GM21723 (cell line): ENCODE data around the gene GOLIM4.
"Not testable (repeated sequence)": the region's sequence is repeated elsewhere in the genome, so short reads cannot be mapped to it uniquely, and the experiment has no call there.

Experiments
- ATAC-seq: cut with Tn5 transposase; IDR thresholded peaks from one replicate; pipeline ENCODE4 v1.9.1; 2021; ENCODE audit warnings: mild to moderate bottlenecking, moderate library complexity; ENCODE audit not compliant: unreplicated experiment

The GOLIM4 gene

DNA sequence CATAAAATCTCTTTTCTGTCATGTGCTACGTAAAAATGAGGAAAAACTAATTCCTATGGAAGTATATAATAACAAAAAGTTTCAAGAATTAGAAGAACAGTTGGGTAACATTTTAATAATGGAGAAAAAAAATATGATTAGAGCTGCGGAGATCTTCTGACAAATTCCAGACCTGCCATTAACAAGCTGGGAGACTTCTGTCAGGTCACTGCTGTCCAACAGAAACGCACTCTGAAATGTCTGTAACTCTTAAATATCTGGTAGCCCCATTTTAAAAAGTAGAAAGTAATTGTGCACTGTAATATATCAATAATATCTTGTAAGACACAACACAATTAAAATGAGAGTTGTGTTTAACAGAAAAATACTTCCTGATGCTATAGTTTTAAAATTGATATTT lies 15.7 kb downstream of the GOLIM4 start:
- no peak for ATAC-seq

DNA sequence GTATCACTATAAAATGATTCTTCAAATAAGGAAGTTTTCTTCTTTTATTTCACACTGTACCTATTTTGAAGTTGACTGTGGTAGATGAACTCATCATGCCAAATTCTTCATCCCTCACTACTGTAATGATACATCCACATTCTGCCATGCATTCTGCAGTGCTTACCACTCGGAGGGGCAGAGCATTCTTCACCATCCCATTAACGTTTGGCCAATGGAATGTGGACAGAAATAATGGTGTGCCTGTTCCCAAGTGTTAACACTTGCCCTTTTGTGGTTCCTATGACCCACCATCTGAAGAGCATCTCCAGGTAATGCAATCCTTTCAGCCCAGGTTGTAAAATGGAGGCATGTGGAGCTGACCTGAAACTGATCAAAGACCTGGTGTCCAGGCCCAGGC lies 18.6 kb downstream of the GOLIM4 start:
- ATAC-seq = no peak

DNA sequence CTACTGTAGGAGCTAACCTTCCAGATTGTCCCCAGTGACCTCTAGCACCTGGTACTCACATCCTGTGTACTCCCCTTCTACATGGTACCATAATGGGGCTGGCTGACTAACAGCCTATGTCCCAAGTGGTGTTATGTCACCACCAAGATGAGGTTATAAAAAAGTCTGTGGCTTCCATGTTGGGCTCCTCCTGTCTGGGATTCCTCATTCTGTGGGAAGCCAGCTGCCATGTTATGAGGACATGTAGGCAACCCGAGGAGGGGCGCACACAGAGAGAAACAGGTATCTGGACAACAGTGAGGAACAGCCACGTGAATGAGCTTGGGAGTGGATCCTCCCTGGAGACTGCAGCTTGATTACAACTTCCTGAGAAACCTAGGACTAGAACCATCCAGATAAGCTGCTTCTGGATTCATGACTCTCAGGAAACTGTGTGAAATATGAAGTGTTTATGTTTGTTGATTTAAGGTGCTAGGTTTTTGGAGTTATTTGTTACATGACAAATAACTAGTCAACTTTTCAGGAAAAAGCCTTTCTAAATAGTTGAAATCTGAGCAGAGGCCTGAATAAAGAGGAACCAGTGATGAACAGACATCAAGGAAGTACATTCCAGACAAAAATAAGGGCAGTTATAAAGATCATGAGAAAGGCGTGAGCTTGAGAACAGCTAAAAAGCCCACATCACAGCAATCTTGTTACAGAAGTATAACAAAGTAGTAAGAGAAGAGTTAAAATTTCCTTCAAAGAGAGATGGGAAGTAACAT lies 21.7 kb downstream of the GOLIM4 start:
- ATAC-seq = no peak

DNA sequence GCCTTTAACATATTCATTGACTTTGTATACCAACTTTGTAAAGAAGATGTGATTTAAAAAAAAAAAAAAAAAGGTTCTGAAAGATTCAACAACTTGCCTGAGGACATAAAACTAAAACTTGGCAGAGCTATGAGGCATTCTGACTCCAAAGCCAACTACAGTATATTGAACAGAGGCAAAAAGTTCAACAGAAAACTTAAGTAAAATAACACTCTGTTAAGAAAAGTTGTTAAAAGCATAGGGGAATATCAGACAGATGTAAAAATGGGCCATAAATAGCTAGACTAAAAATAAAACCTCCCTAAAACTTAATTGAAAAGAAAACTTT lies 23.4 kb downstream of the GOLIM4 start:
- no peak for ATAC-seq

DNA sequence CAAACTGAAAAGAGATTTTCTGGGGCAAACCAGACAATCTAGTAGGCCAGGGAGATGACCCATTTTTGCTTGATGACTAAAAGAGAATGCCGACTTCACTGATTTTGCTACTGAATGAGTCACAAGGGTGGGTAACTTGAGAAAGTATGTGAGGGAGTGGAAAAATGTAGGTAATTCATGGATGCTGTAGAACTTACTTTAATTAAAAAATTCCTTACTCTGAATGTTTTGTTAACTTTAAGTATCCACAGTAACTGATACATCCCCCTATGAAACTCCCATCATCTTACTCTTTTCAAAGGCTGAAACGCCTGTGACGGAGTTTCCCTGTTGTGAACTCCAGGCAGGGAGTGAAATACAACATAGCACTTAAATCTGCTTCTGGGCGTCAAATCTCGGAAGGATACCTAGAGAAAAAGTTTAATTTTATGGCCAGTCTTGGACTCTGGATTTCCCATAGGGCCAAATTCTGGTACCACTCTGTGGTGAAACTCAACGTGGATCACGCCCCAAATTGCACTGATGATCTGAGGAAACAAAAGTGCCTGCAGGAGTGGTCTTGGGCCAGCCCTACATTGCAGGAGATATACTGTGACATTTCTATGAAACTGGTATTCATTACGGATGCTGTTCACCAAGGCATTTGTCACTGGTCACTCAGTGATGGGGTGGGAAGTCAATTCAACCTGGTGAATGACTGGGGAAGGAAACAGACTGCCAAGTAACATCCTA lies 24.0 kb downstream of the GOLIM4 start:
- no peak for ATAC-seq

DNA sequence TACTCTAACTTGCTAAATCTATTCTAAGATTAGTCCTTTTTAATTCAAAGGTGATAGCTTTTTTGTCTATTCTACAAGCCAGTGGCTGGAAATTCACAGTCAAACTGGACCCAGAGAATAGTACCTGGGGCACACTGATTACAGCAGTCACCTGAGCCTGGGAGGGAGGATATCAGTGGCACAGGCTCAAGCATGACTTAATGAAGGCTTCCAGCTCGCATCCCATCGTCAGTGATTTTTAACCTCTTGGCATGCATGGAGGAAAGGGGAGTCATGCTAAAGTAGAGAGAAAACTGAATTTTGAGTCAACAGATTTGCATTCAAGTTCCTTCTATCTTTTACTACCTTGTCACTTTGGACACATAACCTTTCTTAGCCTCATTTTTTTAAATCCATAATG lies 24.8 kb downstream of the GOLIM4 start:
- ATAC-seq = no peak

DNA sequence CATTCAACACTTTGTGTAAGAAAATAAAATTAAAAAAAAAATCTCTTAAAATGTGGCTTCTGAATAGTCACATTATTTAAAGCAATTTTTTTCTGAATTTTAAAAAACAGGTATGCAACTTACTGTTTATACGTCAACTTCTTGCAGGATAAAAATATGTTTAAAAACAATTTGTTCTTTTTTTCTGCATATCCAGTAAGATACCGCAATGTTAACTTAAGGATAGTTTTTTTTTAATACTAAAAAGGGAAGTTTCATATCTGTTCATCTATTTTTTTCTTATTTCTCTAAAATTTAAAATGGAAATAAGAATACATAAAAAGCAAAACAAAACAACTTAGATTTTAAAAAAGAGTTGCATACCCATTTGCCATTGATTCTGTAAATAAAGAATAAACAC lies 27.4 kb downstream of the GOLIM4 start:
- no peak for ATAC-seq

DNA sequence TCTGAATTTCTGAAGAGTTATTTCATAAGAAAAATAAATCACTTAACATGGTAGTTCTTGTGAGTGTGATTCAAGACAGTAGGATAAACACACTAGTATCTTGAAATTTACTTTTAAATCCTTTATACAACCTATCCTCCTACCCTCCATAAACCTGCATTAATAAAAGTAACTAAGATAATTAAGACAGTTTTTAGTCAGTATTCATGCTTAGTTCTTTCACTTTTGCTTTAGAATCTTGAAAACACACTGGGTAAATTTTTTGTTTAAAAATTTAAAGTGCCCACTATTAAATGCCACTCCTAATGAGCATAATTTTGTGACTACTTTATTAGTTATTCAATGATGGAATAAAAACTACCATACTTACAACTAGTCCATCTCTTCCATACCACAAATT lies 28.8 kb downstream of the GOLIM4 start:
- peak; percentile 48 for ATAC-seq

DNA sequence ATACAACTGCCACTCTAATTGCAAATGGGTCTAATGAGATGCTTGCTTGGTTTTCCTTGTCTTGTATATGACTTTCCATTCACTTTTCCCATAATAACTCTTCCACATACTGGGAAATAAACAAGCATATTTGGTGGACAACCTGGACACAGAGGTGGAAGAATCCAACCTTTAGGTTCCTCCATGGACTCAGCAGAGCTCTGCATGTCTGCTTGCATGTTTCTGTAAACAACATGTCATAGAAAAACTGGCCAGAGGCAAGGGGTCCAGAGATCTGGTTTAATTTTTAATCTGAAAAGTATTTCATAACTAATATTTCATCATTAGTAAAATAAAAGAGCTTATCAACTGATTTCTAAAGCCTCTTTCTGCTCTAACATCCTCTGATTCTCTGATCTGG lies 30.2 kb downstream of the GOLIM4 start:
- no peak for ATAC-seq

DNA sequence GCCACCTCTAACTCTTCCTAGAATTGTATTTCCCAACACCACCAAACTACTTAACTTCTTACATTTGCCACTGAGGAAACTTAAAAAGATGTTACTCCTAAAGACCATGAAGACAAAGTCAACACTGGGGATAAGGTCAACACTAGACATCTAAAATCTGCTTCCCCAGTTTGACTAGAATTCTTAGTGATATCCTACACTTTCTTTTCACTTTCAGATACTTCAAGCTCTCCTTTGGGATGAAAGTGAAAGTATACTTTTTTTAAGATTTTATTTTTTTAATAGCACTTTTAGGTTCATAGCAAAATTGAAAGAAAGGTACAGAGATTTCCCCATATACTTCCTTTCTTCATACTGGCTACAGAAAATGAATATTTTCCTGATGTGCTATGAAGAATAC lies 32.6 kb downstream of the GOLIM4 start:
- ATAC-seq = no peak

DNA sequence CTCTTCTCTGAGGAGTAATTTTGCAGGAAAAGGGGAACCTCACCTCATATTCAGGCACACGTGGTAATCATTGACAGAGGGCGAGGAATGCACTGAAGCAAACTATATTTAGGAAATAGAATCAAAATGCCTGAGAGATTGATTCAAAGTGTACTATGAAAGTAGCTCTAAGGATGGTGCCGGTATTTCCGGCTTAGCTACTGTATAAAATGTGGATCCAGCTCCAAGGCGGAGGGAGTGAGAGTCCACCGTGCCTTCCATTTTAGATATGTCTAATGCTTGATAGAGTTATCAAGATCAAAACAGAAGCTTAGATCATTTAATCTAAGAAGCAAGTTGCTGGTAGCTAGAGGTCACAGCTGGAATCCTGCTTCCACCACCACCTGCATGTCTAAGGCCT lies 33.0 kb downstream of the GOLIM4 start:
- no peak for ATAC-seq

DNA sequence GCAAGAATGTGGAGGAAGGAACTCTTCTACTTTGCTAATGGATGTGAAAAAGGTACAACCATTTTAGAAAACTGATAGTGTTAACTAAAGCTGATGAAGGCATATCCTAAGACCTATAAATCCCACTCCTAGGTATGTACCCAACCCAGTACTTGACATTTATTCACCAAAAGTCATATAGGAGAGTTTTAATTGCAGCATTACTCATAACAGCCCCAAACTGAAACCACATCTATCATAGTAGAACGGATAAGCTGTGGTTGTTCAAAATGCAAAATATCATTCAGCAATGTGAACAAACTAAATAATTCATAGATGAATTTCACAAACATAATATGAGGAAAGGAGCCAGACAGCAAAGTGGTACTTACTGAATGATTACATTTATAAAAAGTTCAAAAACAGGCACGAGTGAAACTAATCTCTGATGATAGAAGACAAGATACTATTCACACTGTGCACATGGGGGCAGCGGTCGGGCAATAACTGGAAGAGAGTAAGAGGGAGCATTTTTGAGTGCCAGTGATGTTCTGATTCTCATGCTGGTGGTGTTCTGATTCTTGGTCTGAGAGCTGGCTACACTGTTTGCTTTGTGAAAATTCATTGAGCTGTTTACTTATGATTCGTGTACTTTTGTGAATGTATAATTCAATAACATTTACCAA lies 34.3 kb downstream of the GOLIM4 start:
- peak; percentile 87 for ATAC-seq

DNA sequence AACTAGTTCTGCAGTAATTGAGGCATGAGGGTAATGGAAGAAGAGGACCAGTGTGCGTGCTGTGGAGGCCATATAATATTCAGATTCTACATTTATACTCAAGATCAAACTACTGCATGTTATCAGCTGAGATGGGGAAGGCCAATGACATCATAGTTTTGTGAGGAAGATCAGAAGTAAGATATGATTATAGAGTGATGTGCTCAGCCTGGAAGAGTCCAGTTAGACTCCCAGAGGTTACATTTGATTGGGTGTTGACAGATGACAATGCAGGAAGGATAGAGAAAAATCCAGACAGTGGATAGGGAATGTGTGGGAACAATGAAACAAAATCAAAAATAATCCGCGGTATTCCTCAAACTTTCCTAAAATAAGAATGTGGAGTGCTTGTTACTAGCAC lies 35.4 kb downstream of the GOLIM4 start:
- ATAC-seq = no peak

DNA sequence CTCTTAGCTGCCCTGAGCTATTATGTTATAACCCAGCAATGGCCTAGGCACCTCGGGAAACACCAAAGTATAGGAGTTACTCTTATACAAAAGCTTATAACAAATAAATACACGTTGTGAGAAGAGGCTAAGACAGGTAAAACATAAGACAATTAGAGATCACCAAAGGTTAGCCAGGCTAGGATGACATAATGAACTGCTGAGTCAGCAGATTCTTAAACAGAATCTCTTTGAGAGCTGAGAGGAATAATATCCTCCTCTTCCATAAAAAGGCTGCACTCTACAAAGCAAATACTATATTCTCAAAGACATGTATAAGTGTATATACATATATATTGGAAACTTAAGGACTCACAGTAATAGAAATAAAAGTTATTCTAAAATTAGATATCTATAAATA lies 37.2 kb downstream of the GOLIM4 start:
- ATAC-seq = no peak

DNA sequence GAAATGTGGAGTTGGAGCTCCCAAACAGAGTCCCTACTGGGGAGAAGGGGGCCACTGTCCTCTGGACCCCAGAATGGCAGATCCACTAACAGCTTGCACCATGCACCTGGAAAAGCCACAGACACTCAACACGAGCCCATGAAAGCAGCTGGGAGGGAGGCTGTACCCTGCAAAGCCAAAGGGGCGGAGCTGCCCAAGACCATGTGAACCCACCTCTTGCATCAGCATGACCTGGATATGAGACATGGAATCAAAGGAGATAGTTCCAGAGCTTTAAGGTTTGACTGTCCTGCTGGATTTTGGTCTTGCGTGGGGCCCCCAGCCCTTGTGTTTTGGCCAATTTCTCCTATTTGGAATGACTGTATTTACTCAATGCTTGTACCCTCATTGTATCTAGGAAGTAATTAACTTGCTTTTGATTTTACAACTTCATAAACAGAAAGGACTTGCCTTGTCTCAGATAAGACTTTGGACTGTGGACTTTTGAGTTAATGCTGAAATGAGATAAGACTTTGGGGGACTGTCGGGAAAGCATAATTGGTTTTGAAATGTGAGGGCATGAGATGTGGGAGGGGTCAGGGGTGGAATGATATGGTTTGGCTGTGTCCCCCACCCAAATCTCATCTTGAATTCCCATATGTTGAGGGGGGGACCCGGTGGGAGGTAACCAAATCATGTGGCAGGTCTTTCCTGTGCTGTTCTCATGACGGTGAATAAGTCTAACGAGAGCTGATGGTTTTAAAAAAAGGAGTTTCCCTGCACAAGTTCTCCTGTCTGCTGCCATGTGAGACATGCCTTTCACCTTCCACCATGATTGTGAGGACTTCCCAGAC lies 39.1 kb downstream of the GOLIM4 start:
- ATAC-seq = not testable (repeated sequence)

DNA sequence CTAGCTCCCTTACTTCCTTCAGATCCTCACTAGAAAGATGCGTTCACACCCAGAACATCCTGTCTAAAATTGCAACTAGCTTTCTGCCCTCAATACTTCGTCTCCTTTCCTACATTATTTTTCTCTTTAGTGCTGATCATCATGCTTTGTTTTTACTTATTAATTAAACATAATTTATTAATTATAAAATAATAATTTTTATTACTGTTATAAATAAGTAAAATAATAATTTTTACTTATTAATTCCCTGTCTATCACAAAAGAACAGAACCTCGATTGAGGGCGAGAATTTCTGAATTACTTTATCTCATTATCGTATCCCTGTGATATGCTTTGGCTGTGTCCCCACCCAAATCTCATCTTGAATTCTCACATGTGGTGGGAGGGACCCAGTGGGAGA lies 41.3 kb downstream of the GOLIM4 start:
- no peak for ATAC-seq

DNA sequence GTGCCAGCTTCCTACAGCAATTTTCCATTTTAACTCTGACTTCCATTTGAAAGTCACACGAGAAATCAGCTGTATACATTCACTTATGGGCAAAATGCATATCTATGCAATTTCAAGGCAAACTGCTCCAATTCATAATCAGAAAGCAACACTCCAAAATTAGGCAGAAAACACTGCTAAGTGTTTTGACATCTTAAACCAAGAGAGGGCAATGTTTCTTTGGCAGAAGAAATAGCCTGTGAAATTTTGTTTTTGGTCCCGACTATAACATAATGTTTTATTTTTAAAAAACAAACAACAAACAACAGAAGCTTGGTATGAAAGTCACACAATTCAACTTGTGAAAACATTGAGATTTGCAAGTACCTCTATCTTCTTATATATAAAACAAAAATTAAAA lies 42.6 kb downstream of the GOLIM4 start:
- ATAC-seq = no peak

DNA sequence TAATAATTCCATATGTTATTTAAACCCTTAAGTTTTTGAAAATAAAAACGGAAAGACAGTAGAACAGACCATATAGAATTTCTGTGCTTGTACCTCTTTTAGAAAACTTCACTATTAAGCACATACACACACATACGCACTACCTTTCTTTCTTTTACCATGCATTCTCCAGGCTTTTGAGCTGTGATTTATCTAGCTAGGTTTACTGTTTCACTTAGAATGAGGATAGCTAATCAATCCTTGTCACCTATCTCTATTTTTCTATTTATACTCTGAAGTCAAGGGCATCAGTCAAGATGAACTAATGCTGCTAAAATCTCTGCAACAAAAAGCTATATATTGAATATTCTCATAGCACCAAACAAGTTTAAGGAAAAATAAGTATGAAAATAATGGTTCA lies 43.2 kb downstream of the GOLIM4 start:
- ATAC-seq = no peak

DNA sequence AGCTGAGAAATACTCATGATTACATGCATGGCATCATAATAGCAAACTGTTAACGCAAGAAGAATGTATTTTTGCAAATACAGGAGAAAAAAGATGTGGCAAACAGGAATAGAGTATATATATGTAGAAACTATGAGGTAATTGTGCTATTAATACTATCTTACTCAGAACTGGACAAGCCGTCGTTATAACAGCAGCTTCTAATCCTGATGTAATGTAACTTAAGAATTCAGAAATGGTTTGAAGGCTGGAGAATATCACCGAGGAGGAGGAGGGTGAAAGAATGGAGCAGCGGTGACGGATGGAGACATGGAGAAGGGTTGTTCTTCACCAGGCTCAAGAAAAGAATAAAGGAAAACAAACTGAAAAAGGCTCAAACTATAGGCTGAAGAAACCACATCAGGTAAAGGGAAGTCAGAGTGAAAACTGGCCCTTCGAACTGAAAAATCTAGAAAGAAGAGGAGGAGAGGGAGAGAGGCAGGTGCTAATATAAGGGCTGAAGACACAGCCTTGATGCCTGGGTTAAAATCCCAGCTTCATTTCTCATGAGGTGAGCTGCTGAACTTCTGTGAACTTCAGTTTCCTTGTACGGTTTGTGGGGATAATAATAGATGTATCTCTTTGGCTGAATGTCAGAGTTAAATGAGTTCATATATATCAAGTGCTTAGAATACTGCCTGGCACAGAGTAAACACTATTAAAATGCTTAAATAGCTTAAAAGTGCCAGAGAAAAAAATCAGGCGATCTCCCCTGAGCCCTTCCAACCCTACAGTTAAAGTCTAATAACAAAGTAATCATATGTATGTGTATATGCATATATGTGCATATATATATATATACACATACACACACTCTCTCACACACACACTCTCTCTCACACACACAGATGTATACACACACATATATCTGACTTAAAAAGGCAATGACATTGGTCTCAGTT lies 43.9 kb downstream of the GOLIM4 start:
- ATAC-seq = peak; percentile 64

DNA sequence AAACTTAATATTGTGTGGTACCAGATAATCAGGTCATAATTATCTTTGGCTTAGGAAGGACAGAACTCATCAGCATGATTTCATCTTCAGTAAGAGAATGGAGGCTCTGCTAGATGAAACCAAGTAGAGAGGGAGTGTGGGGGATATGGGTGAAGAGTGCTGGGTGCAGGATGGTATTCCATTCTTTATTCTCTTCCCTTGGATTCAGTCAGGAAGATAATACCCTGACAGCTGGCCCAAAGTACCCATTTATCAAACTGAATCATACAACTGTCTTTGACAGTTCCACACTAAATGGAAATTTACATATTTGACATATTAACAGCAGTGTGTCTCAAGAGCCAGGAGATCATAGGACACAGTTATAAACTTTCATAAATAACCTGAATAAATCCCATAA lies 44.7 kb downstream of the GOLIM4 start:
- ATAC-seq = no peak
